Tibial nerve (tissue), 3 donors: ENCODE results near the gene ERC2.

Experiments
- POLR2A ChIP-seq, 2 donors: fragments of 450-650 bp; IDR thresholded peaks; one replicate each; pipeline ENCODE4 v1.6.1; 2017; ENCODE audit warnings: antibody characterized with exemption in 2 of 2, mild to moderate bottlenecking in 2 of 2, moderate library complexity in 2 of 2
- TF ChIP-seq, protein P1 (sequence below), 5 experiments: fragments of 200-600 bp in 3 of 5; fragments of 450-650 bp in 2 of 5; sonication (generic) in 3 of 5; IDR thresholded peaks; one replicate each; pipeline ENCODE4 v1.5.1; 2016 to 2019; ENCODE audit warnings: antibody characterized with exemption in 5 of 5, mild to moderate bottlenecking in 3 of 5, moderate library complexity in 2 of 5

DNA sequence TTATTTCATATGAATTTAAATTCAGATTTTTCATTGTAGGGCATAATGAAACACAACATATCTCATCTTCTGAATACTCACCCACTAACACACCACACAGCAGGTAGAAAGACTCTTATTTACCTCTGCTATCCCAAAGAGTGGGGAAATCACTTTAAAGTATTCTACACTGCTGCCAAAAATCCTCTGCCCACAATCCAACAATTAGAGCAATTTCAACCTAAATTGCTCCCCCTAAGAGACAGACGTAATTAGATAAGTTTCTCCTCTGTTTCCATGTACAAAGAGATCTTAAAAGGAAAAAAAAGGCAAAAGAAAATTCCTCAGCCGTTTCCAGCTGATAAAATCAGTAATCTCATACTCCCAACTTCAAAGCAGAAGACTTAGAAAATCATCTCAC is 331.8 kb downstream of the ERC2 start:
- TF ChIP-seq POLR2A (IDR thresholded peaks at IDR 0.05), result no peak
- TF ChIP-seq, protein P1, sequence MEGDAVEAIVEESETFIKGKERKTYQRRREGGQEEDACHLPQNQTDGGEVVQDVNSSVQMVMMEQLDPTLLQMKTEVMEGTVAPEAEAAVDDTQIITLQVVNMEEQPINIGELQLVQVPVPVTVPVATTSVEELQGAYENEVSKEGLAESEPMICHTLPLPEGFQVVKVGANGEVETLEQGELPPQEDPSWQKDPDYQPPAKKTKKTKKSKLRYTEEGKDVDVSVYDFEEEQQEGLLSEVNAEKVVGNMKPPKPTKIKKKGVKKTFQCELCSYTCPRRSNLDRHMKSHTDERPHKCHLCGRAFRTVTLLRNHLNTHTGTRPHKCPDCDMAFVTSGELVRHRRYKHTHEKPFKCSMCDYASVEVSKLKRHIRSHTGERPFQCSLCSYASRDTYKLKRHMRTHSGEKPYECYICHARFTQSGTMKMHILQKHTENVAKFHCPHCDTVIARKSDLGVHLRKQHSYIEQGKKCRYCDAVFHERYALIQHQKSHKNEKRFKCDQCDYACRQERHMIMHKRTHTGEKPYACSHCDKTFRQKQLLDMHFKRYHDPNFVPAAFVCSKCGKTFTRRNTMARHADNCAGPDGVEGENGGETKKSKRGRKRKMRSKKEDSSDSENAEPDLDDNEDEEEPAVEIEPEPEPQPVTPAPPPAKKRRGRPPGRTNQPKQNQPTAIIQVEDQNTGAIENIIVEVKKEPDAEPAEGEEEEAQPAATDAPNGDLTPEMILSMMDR (IDR thresholded peaks at IDR 0.05), result no peak
